GM19193 (cell line): ENCODE data around the gene ATOX1.

Experiments used
- POLR2A ChIP-seq: IDR thresholded peaks from 4 replicates; pipeline ENCODE4 v1.6.1; 2011; ENCODE audit not compliant: insufficient read depth, insufficient read length; ENCODE audit errors: extremely low read depth

Gene ATOX1

GRCh38 chr5:151721812-151722391, 36.5 kb downstream of the ATOX1 start:
- no peak for TF ChIP-seq POLR2A

GRCh38 chr5:151721087-151721646, 37.3 kb downstream of the ATOX1 start:
- TF ChIP-seq POLR2A = no peak

GRCh38 chr5:151720215-151720614, 38.2 kb downstream of the ATOX1 start:
- no peak for TF ChIP-seq POLR2A

- no peak for TF ChIP-seq POLR2A
Measured at GRCh38 chr5:151719228-151720000, 39.0 kb downstream of the ATOX1 start.

- no peak for TF ChIP-seq POLR2A
Measured at GRCh38 chr5:151718646-151719045, 39.8 kb downstream of the ATOX1 start.

GRCh38 chr5:151718153-151718552, 40.3 kb downstream of the ATOX1 start:
- TF ChIP-seq POLR2A = no peak

- TF ChIP-seq POLR2A = no peak
Measured at GRCh38 chr5:151717416-151717815, 41.0 kb downstream of the ATOX1 start.

GRCh38 chr5:151709109-151709735, 49.2 kb downstream of the ATOX1 start:
- no peak for TF ChIP-seq POLR2A

- no peak for TF ChIP-seq POLR2A
Measured at GRCh38 chr5:151708126-151708525, 50.3 kb downstream of the ATOX1 start.

- TF ChIP-seq POLR2A = no peak
Measured at GRCh38 chr5:151707567-151707966, 50.9 kb downstream of the ATOX1 start.

GRCh38 chr5:151706906-151707305, 51.5 kb downstream of the ATOX1 start:
- TF ChIP-seq POLR2A = no peak

GRCh38 chr5:151703780-151704179, 54.7 kb downstream of the ATOX1 start:
- TF ChIP-seq POLR2A = no peak

GRCh38 chr5:151703227-151703626, 55.2 kb downstream of the ATOX1 start:
- no peak for TF ChIP-seq POLR2A

- no peak for TF ChIP-seq POLR2A
Measured at GRCh38 chr5:151700820-151701219, 57.6 kb downstream of the ATOX1 start.

- TF ChIP-seq POLR2A = no peak
Measured at GRCh38 chr5:151700296-151700695, 58.1 kb downstream of the ATOX1 start.
